RPMI8226 (cell line): ENCODE measurements around the gene UGT1A3.
A peak's percentile ranks its signal among the peaks of the same experiment; 100 is the strongest.

Experiments used
- DNase-seq: peaks from one replicate; pipeline ENCODE4 v3.0.0-alpha.2; 2015

Gene UGT1A3

DNA sequence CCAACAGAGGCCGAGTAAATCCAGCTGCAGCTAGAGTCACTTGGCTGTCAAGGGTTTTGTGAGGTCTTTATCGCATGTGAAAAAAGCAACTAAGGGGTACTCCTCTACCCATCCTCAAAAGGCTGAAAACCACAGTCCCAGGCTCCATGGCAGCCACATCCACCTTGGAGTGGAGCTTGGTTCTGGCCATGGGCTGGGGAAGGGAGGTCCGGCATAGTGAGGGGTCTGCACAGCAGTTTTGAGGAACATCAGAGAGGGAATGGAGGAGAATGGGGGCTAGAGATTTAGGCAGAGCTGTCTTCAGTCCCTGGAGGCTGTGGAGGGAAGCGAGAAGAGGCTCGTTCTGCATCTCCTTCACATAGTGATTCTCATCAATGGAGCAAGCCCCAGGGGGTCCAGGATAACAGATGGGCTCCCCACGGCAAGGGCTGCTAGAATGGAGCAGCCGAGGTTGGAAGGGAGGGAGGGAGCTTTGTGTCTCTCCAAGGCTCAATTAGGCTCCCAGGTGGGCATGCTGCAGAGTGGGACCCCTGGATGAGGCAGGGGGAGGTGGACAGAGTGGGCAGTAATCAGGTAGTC lies 70.3 kb downstream of the UGT1A3 start:
- DNase-seq = no peak

- no peak for DNase-seq
Observed at GRCh38 chr2:233799716-233800115, 70.9 kb downstream of the UGT1A3 start.

- no peak for DNase-seq
Observed at GRCh38 chr2:233800208-233800607, 71.4 kb downstream of the UGT1A3 start.

DNA sequence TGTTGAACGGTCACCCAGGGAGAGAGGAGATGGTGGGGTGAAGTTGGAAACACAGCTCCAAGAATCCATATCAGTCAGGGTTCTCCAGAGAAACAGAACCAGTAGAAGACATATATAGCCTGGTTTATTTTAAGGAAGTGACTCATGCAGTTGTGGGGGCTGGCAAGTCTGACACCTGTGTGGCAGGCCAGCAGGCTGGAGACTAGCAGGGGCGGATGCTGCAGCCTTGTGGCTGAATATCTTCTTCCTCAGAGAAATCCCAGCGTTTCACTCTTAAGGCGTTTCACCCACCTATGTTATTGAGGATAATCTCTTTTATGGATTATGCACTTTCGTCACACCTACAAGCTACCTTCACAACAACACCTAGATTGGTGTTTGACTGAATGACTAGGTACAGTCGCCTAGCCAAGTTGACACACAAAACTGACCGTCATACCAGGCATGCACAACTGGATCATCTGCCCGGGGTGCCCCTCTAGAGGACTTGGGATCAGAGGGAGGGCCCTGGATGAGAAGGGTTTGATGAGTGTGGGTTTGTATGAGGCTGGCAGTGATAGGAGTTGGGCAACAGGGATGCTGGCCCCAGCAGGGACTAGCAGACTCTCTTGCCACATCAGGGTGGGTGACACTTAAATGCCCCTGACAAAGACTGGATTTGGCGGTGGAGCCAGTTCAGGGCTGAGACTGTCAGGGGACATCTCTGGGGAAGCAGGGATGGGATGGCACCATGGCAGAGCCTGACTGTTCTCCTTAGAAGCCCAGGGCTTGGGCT lies 72.7 kb downstream of the UGT1A3 start:
- peak; percentile 52 for DNase-seq

- DNase-seq = no peak
Observed at GRCh38 chr2:233802132-233802815, 73.4 kb downstream of the UGT1A3 start.

DNA sequence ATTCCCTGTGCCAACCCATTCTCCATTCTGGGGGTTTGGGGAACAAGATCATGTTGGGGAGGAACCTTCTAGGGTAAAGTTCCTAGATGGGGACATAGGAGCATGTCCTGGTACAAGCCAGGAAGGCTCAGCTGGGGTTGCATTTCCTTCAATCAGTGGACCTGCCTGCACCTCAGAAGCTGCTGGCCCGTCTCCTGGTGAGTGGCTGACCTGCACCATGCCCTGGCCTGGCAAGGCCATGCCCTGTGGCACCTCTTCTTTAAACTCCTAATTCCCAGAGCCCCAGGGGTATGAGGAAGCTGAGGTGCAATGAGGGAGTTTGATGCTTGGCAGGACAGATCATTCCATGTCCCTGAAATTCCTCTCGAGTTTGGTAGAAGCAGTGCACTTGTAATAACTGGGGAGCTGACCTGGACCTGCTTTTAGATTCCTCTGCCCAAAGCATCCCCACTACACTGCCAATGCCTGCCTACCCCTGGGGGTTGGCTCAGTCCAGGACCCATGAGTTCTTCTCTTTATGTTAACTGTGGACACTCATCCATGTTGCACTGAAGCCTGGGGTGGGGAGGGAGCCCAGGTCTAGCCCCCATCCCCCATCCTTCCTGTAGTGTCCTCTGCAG lies 74.6 kb downstream of the UGT1A3 start:
- DNase-seq = no peak

DNA sequence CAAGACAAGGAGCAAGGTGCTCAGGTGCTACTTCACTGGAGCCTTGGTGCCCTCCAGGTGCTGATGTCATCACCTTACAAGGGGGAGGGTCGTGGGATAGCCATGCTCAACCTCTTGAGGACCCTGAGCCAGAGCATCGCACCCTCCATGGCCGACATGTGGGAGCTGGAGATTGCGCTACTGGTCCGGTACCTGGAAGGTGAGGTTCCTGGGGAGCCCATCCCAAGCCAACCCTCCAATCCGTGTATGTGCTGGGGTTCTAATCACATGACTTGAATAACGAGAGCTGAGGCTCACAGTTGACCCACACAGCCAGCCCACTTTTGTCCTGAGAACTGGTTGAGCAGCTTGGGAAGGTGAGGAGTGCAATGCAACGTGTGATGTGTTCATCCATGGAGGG lies 75.2 kb downstream of the UGT1A3 start:
- no peak for DNase-seq

GRCh38 chr2:233807215-233807865 lies 78.5 kb downstream of the UGT1A3 start:
- no peak for DNase-seq

DNA sequence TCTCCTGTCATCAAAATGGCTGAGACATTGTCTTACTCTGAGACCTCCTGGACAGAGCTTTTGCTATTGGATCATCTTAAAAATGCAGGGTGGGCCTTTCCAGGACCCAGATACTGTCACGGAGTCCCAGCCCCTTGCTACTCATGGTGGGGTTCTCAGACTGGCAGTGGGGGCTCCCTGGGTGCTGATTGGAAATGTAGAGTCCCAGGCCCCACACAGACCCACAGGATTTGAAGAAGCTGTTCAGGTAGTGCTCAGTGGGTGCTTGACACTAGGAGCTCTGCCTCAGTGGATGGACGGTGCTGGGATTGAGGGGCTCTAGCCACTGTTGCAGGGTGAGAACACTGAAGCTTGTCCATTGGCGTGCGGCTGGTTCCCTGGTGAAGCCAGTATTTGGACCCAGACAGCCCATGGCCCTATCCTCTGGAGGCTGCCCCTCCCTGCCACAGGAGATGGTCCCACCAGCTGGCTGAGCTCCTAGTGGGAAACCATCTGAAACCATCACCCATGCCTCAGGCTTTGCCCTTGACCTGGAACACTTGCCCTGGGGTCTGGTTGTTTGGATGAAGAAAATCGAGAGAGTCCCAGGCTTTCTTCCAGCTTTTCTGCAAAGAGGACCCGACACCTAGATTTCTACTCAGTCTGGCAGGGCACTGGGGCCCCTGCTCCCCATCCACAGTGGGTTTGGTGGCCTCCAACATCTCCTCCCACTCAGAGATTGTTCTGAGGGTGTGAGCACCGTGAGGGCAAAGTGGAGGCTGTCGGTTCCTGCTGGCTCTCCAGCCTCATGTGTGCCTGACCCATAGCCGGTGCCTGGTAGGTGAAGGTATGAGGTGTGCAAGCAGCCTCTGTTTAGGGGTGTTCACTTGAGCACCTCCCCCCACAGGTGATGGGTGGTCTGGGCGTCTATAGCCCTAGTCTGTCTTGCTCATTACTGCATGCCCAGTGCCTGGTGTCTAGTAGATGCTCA lies 79.4 kb downstream of the UGT1A3 start:
- DNase-seq = no peak

- no peak for DNase-seq
Observed at GRCh38 chr2:233810385-233810784, 81.5 kb downstream of the UGT1A3 start.

GRCh38 chr2:233811087-233811486 lies 82.2 kb downstream of the UGT1A3 start:
- no peak for DNase-seq

GRCh38 chr2:233811732-233812131 lies 82.9 kb downstream of the UGT1A3 start:
- no peak for DNase-seq

- no peak for DNase-seq
Observed at GRCh38 chr2:233813236-233814055, 84.6 kb downstream of the UGT1A3 start.

DNA sequence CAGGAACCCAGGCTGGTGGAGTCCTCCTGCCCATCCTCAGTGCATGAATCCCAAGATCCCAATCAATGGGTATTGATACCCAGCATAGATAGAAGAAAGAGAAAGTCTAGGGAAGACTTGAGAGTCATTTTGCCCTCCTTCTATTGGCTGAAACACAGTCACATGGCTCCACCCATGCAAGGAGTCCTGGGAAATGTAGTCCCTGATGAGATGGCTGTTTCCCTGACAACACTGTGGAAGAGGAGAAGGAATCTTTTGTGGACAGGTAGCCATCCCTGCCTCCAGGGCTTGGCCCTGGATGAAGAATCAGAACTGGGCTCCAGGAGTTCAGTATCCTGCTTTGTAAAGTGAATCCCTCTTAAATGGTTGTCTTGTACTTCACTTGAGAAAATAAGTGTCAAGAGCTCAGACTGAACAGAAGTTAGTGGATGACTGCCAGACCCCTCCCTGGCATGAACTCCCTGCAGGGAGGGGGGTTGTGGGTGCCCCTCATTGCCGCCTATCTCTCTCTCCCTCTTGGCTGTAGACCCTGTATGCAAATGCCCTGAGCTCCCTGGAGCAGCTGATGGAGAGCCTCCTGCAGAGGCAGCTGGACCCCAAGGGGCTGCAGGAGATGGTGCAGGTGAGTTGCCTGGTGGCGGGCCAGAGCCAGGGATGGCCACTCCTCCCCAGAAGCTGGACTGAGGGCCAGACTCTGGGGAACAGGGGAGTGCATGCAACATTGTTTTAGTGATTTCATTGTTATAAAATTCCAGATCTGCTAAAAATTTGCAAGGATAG lies 85.4 kb downstream of the UGT1A3 start:
- no peak for DNase-seq

DNA sequence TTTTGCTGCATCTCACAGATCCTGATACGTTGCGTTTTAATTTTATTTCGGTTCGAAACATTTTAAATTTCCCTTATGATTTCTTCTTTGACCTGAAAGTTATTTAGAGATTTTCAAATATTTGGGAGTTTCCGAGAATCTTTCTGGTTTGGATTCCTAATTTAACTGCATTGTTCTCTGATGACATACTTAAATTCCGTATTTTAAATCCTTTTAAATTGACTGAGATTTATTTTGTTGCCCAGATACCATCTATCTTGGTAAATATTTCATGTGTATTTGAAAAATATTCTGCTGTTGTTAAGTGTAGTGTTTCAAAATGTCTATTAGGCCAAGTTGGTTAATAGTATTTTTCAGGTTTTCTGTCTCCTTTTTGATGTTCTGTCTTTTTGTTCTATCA lies 87.0 kb downstream of the UGT1A3 start:
- no peak for DNase-seq

- no peak for DNase-seq
Observed at GRCh38 chr2:233816334-233816733, 87.5 kb downstream of the UGT1A3 start.

DNA sequence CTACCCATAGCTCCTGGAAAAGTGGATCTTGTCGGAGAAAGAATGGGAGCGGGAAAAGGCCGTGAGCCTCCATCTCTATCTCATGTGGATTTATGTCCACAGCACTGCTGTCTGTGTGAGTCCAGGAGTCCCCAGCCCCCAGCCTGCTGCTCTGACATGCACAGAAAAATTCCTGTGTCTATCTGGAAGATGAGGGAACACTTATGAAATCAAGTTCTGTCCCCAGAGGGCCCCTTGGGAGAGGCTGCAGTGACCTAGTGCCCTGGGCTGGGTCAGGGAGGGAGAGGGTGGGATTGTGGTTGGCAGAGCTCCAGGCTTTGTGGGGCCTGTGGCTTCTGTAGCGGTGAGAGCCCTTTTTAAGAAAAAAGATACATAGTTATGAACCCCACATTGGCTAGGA lies 87.9 kb downstream of the UGT1A3 start:
- no peak for DNase-seq

- no peak for DNase-seq
Observed at GRCh38 chr2:233817361-233817911, 88.6 kb downstream of the UGT1A3 start.

GRCh38 chr2:233817995-233818638 lies 89.3 kb downstream of the UGT1A3 start:
- no peak for DNase-seq
